Bronchial epithelial cell (primary cell): Measurements from ENCODE around the gene SNX7. TPM values are rescaled to one million over a fixed set of nuclear protein-coding genes. Genes with fewer than 3 reads are reported as not detected.

Experiments
- DNase-seq: peaks from one replicate; pipeline ENCODE4 v3.0.0-alpha.2; 2010; ENCODE audit warnings: low read depth
- FAIRE-seq: peaks from 2 replicates; lab custom pipeline; 2011; peaks lifted over from hg19 to GRCh38; lab: Jason Lieb, UNC
- H3K27me3 ChIP-seq: 2 replicates; pipeline ENCODE4 v1.5.1; 2011; ENCODE audit warnings: low read length; ENCODE audit not compliant: control insufficient read depth, insufficient read depth
- H3K36me3 ChIP-seq: 2 replicates; pipeline ENCODE4 v1.5.1; 2011; ENCODE audit warnings: low read length; ENCODE audit not compliant: control insufficient read depth, insufficient read depth
- H3K4me3 ChIP-seq: 2 replicates; pipeline ENCODE4 v1.5.1; 2011; ENCODE audit warnings: mild to moderate bottlenecking, low read depth, low read length, control low read depth
- total RNA-seq: library from RNA; depleted of rRNA; stranded (reverse); fragments of >200 nt; gene quantifications from 2 replicates; pipeline ENCODE4 v1.2.1, GENCODE V29; 2014
- TF ChIP-seq, protein P1 (sequence below): IDR thresholded peaks from 2 replicates; pipeline ENCODE4 v1.5.1; 2011; ENCODE audit warnings: mild to moderate bottlenecking, moderate library complexity, low read length, control low read depth, inconsistent platforms; ENCODE audit not compliant: insufficient read depth, severe bottlenecking

SNX7 gene
- total RNA-seq, 1 donor from 2014 or later, result 19.0 TPM

DNA sequence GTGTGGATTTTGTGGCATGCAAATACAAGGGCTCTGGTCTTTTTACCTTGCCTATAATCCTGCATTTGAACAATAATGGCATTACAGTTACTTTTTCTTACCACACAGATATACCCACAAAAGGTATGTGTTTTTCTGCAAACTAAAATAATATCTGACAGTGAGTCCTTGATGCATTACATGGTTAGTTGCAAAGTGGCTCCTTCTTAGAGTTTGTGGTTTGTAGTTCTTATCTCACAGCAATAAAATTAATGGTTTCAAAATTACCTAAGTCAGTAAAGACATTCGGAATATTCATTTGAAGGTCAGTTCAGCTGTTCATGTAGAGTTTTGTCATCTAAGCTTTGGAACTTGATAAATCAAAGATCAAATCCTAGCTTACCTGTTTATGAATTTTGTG is 43.5 kb downstream of the SNX7 start:
- H3K27me3 ChIP-seq, result no peaks in the 10 kb centered on the region
- TF ChIP-seq, protein P1, sequence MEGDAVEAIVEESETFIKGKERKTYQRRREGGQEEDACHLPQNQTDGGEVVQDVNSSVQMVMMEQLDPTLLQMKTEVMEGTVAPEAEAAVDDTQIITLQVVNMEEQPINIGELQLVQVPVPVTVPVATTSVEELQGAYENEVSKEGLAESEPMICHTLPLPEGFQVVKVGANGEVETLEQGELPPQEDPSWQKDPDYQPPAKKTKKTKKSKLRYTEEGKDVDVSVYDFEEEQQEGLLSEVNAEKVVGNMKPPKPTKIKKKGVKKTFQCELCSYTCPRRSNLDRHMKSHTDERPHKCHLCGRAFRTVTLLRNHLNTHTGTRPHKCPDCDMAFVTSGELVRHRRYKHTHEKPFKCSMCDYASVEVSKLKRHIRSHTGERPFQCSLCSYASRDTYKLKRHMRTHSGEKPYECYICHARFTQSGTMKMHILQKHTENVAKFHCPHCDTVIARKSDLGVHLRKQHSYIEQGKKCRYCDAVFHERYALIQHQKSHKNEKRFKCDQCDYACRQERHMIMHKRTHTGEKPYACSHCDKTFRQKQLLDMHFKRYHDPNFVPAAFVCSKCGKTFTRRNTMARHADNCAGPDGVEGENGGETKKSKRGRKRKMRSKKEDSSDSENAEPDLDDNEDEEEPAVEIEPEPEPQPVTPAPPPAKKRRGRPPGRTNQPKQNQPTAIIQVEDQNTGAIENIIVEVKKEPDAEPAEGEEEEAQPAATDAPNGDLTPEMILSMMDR, result no peak
- no peak overlapping the region for H3K4me3 ChIP-seq
- no peaks in the 10 kb centered on the region for H3K36me3 ChIP-seq
- DNase-seq, result no peak
- no peak for FAIRE-seq

DNA sequence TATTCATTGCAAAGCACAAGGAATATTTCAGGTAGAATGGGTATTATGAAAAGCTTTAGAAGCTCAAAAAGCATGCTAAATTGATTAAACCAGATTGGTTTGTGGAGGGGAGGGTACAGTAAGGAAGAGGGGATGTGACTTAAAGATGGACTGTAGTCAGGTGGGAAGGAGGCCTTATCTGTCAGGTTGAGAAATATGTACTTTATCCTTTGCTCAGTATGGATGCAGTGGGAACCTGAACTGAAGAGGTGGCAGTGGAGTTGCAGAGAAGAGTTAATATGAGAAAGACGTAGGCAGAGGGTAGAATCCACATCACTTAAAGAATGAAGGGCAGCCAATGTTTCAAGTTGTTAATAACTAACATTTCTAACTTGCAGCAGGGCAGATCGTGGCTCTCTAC is 44.1 kb downstream of the SNX7 start:
- TF ChIP-seq, protein P1, result no peak
- FAIRE-seq (no peak), DNase-seq (no peak)
- H3K36me3 ChIP-seq, result no peaks in the 10 kb centered on the region
- no peak overlapping the region for H3K4me3 ChIP-seq
- no peaks in the 10 kb centered on the region for H3K27me3 ChIP-seq

DNA sequence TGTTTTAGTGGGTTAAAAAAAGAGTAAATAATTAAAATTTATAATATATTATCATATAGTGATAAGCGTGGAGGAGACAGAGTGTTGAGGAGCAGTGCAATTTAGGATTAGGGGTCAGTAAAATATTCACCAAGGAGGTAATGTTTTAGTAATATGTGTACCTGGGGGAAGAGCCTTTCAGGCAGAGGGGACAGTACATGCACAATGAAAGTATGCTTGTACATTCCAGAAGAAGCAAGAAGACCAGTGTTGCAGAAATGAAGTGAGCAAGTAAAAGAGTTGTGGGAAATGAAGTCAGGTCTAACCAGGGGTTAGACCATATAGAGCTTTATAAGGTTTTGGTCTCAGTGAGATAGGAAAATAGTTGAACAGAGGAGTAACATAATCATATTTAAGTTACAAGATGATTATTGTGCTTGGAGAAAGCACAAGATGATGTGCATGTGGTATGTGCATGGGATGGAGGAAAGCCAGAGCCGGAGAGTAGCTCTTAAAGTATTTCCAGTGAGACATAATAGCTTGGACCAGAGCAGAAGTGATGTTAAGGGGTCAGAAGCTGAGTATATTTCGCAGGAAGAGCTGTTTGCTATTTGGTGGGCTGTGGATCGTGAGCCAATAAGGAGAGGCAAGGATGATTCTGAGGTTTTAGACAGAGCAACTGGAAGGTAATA is 44.8 kb downstream of the SNX7 start:
- no peaks in the 10 kb centered on the region for H3K36me3 ChIP-seq
- DNase-seq (no peak), FAIRE-seq (no peak)
- H3K4me3 ChIP-seq, result no peak overlapping the region
- TF ChIP-seq, protein P1, result no peak
- no peaks in the 10 kb centered on the region for H3K27me3 ChIP-seq

DNA sequence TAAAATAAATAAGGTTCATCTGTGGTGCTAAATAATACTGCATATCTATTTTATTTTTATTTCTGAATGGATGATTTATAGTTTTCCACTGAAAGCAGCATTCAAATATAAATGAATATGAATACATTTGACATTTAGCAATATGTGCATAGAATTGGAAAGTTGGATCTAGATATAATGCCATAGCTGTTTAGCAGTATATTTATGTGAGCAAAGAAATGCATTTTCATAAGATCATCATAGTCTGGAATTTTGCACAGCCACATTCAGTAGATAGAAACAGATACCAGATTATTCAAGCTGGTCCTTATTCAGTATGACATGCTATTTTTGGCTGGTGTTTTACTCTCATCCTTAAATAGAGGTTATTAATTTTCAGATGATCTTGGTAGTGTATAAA is 46.0 kb downstream of the SNX7 start:
- no peaks in the 10 kb centered on the region for H3K36me3 ChIP-seq
- H3K27me3 ChIP-seq, result no peaks in the 10 kb centered on the region
- DNase-seq (no peak), FAIRE-seq (no peak)
- H3K4me3 ChIP-seq, result no peak overlapping the region
- TF ChIP-seq, protein P1, result no peak

DNA sequence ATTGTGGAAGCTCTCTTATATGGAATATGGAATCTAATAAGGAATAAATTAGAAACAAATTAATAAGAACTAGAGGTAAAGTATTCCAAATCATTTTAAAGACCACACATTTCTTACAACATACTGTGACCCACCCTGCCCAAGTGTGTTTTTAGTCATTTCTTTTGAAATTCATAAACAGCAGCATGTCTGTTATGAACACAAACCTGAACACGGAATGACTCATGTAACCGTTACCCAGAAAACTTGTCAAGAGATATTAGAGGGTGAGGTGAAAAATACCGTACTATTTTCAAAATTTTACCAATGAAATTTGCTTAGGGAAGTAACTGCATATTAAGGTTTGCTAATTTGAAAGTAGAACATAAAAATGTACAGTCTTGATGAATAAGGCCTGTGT is 48.4 kb downstream of the SNX7 start:
- DNase-seq (no peak), FAIRE-seq (no peak)
- H3K27me3 ChIP-seq, result no peaks in the 10 kb centered on the region
- TF ChIP-seq, protein P1, result no peak
- no peak overlapping the region for H3K4me3 ChIP-seq
- no peaks in the 10 kb centered on the region for H3K36me3 ChIP-seq

DNA sequence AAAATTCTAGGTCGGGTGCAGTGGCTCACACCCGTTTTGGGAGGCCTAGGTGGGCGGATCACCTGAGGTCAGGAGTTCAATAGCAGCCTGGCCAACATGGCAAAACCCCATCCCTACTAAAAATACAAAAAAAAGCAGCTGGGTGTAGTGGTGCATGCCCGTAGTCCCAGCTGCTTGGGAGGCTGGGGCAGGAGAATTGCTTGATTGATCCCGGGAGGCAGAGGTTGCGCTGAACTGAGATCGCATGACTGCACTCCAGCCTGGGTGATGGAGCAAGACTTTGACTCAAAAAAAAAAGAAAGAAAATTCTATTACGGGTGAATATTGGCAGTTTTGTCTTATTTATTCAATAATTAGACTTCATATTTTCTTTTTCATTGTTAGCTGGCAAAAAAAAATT is 62.1 kb downstream of the SNX7 start:
- Histone ChIP-seq H3K36me3 (peaks cover 2% of the 10 kb centered on the region), H3K4me3 (no peak overlapping the region), H3K27me3 (no peaks in the 10 kb centered on the region)
- DNase-seq (no peak), FAIRE-seq (no peak)
- TF ChIP-seq, protein P1, result no peak
